Lower lobe of right lung (tissue), 2 donors: Measurements from ENCODE around the gene NCK2. TPM values are rescaled to one million over a fixed set of nuclear protein-coding genes. Genes with fewer than 3 reads are reported as not detected.

ENCODE experiments used
- ATAC-seq, 2 donors: fragments of 200-7000 bp; cut with Tn5 transposase; one replicate each; pipeline ENCODE4 v1.9.1; 2020 to 2022; ENCODE audit warnings: mild to moderate bottlenecking in 2 of 2, moderate library complexity in 2 of 2
- DNase-seq: peaks from one replicate; pipeline ENCODE4 v3.0.0-alpha.2; 2020
- H3K27ac ChIP-seq: fragments of 200-600 bp; one replicate; pipeline ENCODE4 v1.8.0; 2022
- H3K27me3 ChIP-seq: fragments of 200-600 bp; one replicate; pipeline ENCODE4 v1.8.0; 2022; ENCODE audit warnings: low read depth
- H3K36me3 ChIP-seq: fragments of 200-600 bp; one replicate; pipeline ENCODE4 v1.8.0; 2022; ENCODE audit warnings: mild to moderate bottlenecking
- H3K4me1 ChIP-seq: fragments of 200-600 bp; one replicate; pipeline ENCODE4 v1.8.0; 2022
- H3K4me3 ChIP-seq: fragments of 200-600 bp; one replicate; pipeline ENCODE4 v1.8.0; 2022; ENCODE audit warnings: mild to moderate bottlenecking
- H3K9me3 ChIP-seq: fragments of 200-600 bp; one replicate; pipeline ENCODE4 v1.8.0; 2022
- intact Hi-C: fragments of 100-400 bp; cut with DNase I; formaldehyde crosslinking; loops from one replicate; pipeline ENCODE4 v1.11.0; 2022
- total RNA-seq: library from RNA; stranded (reverse); fragmentation: NEBNext Ultra II Directional; extraction: Animal tissue kit (Norgen Biotek cat#: 25700); gene quantifications from one replicate; pipeline ENCODE4 v1.2.1, GENCODE V29; 2021
- TF ChIP-seq, protein P1 (sequence below): fragments of 200-600 bp; IDR thresholded peaks from one replicate; pipeline ENCODE4 v1.8.0; 2022; ENCODE audit warnings: antibody characterized with exemption, mild to moderate bottlenecking
- donor health status: DM: no; HTN: yes; CAD: no; lungs with severe emphysema.

NCK2 gene
- total RNA-seq, 1 donor from 2014 or later: 36.7 TPM

GRCh38 chr2:105803337-105803736, 58.6 kb downstream of the NCK2 start:
- no peaks in the 10 kb centered on the region for H3K9me3 ChIP-seq
- ATAC-seq (no peak), DNase-seq (no peak)
- H3K36me3 ChIP-seq: no peaks in the 10 kb centered on the region
- TF ChIP-seq, protein P1, sequence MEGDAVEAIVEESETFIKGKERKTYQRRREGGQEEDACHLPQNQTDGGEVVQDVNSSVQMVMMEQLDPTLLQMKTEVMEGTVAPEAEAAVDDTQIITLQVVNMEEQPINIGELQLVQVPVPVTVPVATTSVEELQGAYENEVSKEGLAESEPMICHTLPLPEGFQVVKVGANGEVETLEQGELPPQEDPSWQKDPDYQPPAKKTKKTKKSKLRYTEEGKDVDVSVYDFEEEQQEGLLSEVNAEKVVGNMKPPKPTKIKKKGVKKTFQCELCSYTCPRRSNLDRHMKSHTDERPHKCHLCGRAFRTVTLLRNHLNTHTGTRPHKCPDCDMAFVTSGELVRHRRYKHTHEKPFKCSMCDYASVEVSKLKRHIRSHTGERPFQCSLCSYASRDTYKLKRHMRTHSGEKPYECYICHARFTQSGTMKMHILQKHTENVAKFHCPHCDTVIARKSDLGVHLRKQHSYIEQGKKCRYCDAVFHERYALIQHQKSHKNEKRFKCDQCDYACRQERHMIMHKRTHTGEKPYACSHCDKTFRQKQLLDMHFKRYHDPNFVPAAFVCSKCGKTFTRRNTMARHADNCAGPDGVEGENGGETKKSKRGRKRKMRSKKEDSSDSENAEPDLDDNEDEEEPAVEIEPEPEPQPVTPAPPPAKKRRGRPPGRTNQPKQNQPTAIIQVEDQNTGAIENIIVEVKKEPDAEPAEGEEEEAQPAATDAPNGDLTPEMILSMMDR: no peak
- H3K4me3 ChIP-seq: no peak overlapping the region
- H3K27me3 ChIP-seq: no peaks in the 10 kb centered on the region
- H3K4me1 ChIP-seq: peaks cover 39% of the 10 kb centered on the region
- H3K27ac ChIP-seq: no peak overlapping the region
- intact Hi-C loops: no loop called here

GRCh38 chr2:105803773-105804172, 59.1 kb downstream of the NCK2 start:
- Histone ChIP-seq H3K27ac (no peak overlapping the region), H3K4me1 (peaks cover 35% of the 10 kb centered on the region), H3K36me3 (no peaks in the 10 kb centered on the region), H3K9me3 (no peaks in the 10 kb centered on the region), H3K27me3 (no peaks in the 10 kb centered on the region), H3K4me3 (no peak overlapping the region)
- ATAC-seq: no peak
- no peak for DNase-seq
- TF ChIP-seq, protein P1: no peak
- intact Hi-C loops: no loop called here

DNA sequence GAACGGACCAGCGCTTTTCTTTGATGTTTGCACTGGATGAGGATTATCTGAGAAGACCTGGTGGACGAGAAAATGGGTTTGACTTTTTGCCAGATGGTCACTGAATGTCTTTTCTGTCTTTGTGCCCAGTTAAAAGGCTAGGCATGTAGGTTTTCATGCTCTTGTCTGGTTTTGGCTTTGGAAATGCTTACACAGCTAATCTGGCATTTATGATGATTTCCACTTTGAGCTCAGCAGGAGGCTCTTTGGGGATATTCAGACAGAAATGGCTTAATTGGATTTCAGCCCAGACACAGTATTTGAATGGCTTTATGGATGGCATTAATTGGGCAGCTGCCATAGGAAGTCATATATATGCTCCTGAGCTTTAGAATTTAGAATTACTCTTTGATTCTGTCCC, 59.6 kb downstream of the NCK2 start:
- no peaks in the 10 kb centered on the region for H3K9me3 ChIP-seq
- no peak overlapping the region for H3K4me3 ChIP-seq
- TF ChIP-seq, protein P1: no peak
- DNase-seq: no peak
- no peak overlapping the region for H3K27ac ChIP-seq
- H3K27me3 ChIP-seq: no peaks in the 10 kb centered on the region
- no peaks in the 10 kb centered on the region for H3K36me3 ChIP-seq
- no peak for ATAC-seq
- intact Hi-C loops: no loop called here
- H3K4me1 ChIP-seq: peaks cover 32% of the 10 kb centered on the region

GRCh38 chr2:105806996-105807395, 62.3 kb downstream of the NCK2 start:
- H3K27me3 ChIP-seq: no peaks in the 10 kb centered on the region
- H3K9me3 ChIP-seq: no peaks in the 10 kb centered on the region
- intact Hi-C loops: no loop called here
- no peak overlapping the region for H3K4me3 ChIP-seq
- DNase-seq (no peak), ATAC-seq (no peak)
- no peaks in the 10 kb centered on the region for H3K36me3 ChIP-seq
- TF ChIP-seq, protein P1: no peak
- H3K27ac ChIP-seq: no peak overlapping the region
- H3K4me1 ChIP-seq: peaks cover 21% of the 10 kb centered on the region

- no peak for DNase-seq
- intact Hi-C loops: no loop called here
- H3K27ac ChIP-seq: no peak overlapping the region
- TF ChIP-seq, protein P1: no peak
- H3K27me3 ChIP-seq: no peaks in the 10 kb centered on the region
- H3K4me1 ChIP-seq: peaks cover 31% of the 10 kb centered on the region
- H3K9me3 ChIP-seq: no peaks in the 10 kb centered on the region
- no peak overlapping the region for H3K4me3 ChIP-seq
- no peaks in the 10 kb centered on the region for H3K36me3 ChIP-seq
- no peak for ATAC-seq
Observed at GRCh38 chr2:105808423-105809096, 63.8 kb downstream of the NCK2 start.
